ENCODE results near the gene RAB34.

Gene RAB34

GRCh38 chr17:28717578-28718332 is at the start of gene RAB34:
RAB34 (minus strand) TSS chr17:28717868; CDS start chr17:28717266, 602 bp downstream.
- no peak for DNase-seq (ENCODE audit: low spot score)

- no peak for DNase-seq (ENCODE audit: low spot score)
These were observed 47.4 kb upstream of the RAB34 start for GRCh38 chr17:28765038-28765437.

- DNase-seq (ENCODE audit: low spot score) = no peak
These were observed 46.2 kb upstream of the RAB34 start for GRCh38 chr17:28763804-28764266.

- DNase-seq (ENCODE audit: low spot score) = no peak
These were observed 45.6 kb upstream of the RAB34 start for GRCh38 chr17:28763137-28763799.

GRCh38 chr17:28760601-28761562 is 43.2 kb upstream of the RAB34 start:
- DNase-seq (ENCODE audit: low spot score) = no peak

GRCh38 chr17:28759256-28759865 is 41.7 kb upstream of the RAB34 start:
- no peak for DNase-seq (ENCODE audit: low spot score)

GRCh38 chr17:28758411-28759121 is 40.9 kb upstream of the RAB34 start:
- no peak for DNase-seq (ENCODE audit: low spot score)

GRCh38 chr17:28756049-28756804 is 38.6 kb upstream of the RAB34 start:
- no peak for DNase-seq (ENCODE audit: low spot score)

- DNase-seq (ENCODE audit: low spot score) = no peak
These were observed 37.8 kb upstream of the RAB34 start for GRCh38 chr17:28755486-28755885.

- DNase-seq (ENCODE audit: low spot score) = no peak
These were observed 34.1 kb upstream of the RAB34 start for GRCh38 chr17:28751600-28752366.

GRCh38 chr17:28750178-28751047 is 32.7 kb upstream of the RAB34 start:
- DNase-seq (ENCODE audit: low spot score) = peak; percentile 90

- no peak for DNase-seq (ENCODE audit: low spot score)
These were observed 32.0 kb upstream of the RAB34 start for GRCh38 chr17:28749516-28750177.

- DNase-seq (ENCODE audit: low spot score) = no peak
These were observed 31.3 kb upstream of the RAB34 start for GRCh38 chr17:28748852-28749515.

GRCh38 chr17:28747801-28748750 is 30.4 kb upstream of the RAB34 start:
- no peak for DNase-seq (ENCODE audit: low spot score)

- DNase-seq (ENCODE audit: low spot score) = no peak
These were observed 29.5 kb upstream of the RAB34 start for GRCh38 chr17:28747051-28747691.

GRCh38 chr17:28746611-28747050 is 29.0 kb upstream of the RAB34 start:
- no peak for DNase-seq (ENCODE audit: low spot score)
